ENCODE data around the gene FABP6. TPM values are rescaled to one million over a fixed set of nuclear protein-coding genes. Genes with fewer than 3 reads are reported as not detected.

FABP6 gene
- total and polyA plus RNA-seq, 10 donors = 0.24 TPM; not detected in 9

- Histone ChIP-seq H3K9me3 (no peaks in the 10 kb centered on the region), H3K4me3 (no peak overlapping the region), H3K27ac (peak overlapping the region in 7 of 8 donors; percentile 10 to 43 (median 20)), H3K36me3 (peaks cover 0 to 30% (median 0%) of the 10 kb centered on the region in 6 donors), H3K4me1 (peaks cover 17 to 45% (median 29%) of the 10 kb centered on the region in 6 donors), H3K27me3 (replicated peaks in 1 of 7) (peaks cover 0 to 6% (median 0%) of the 10 kb centered on the region in 7 donors)
- intact Hi-C loops (cut with DNase I; ENCODE audit: low total_unique reads) = no loop called here
- DNase-seq = peak; percentile 80
- WGBS, 5 donors = 24 to 42% (median 27%) methylated on average over 18 to 22 of the region's 22 CpGs
- TF ChIP-seq POLR2A (IDR thresholded peaks at IDR 0.05) (no peak), POLR2AphosphoS5 (IDR thresholded peaks at IDR 0.05) (peak in 1 of 3 donors; percentile 21)
- TF ChIP-seq, protein P1, sequence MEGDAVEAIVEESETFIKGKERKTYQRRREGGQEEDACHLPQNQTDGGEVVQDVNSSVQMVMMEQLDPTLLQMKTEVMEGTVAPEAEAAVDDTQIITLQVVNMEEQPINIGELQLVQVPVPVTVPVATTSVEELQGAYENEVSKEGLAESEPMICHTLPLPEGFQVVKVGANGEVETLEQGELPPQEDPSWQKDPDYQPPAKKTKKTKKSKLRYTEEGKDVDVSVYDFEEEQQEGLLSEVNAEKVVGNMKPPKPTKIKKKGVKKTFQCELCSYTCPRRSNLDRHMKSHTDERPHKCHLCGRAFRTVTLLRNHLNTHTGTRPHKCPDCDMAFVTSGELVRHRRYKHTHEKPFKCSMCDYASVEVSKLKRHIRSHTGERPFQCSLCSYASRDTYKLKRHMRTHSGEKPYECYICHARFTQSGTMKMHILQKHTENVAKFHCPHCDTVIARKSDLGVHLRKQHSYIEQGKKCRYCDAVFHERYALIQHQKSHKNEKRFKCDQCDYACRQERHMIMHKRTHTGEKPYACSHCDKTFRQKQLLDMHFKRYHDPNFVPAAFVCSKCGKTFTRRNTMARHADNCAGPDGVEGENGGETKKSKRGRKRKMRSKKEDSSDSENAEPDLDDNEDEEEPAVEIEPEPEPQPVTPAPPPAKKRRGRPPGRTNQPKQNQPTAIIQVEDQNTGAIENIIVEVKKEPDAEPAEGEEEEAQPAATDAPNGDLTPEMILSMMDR (IDR thresholded peaks at IDR 0.05 in 8 of 11, conservative IDR thresholded peaks at IDR 0.05 in 3 of 11) = no peak
Measured at GRCh38 chr5:160260881-160261815, 31.8 kb downstream of the FABP6 start.

- peaks cover 0 to 24% (median 0%) of the 10 kb centered on the region in 6 donors for H3K36me3 ChIP-seq
- no peak overlapping the region for H3K4me3 ChIP-seq
- H3K27me3 ChIP-seq (replicated peaks in 1 of 7) = peaks cover 0 to 6% (median 0%) of the 10 kb centered on the region in 7 donors
- H3K27ac ChIP-seq = peak overlapping the region in 1 of 8 donors; percentile 14
- peaks cover 17 to 58% (median 41%) of the 10 kb centered on the region in 6 donors for H3K4me1 ChIP-seq
- intact Hi-C loops (cut with DNase I; ENCODE audit: low total_unique reads) = no loop called here
- peak; percentile 79 for DNase-seq
- TF ChIP-seq, protein P1 (IDR thresholded peaks at IDR 0.05 in 8 of 11, conservative IDR thresholded peaks at IDR 0.05 in 3 of 11) = no peak
- TF ChIP-seq POLR2A (IDR thresholded peaks at IDR 0.05) = no peak
- peak in 2 of 3 donors; percentile 37 to 70 for TF ChIP-seq POLR2AphosphoS5 (IDR thresholded peaks at IDR 0.05)
- H3K9me3 ChIP-seq = no peaks in the 10 kb centered on the region
- WGBS, 5 donors = 36 to 42% (median 41%) methylated on average over 16 of the region's 16 CpGs
Measured at GRCh38 chr5:160262151-160263074, 33.1 kb downstream of the FABP6 start.

DNA sequence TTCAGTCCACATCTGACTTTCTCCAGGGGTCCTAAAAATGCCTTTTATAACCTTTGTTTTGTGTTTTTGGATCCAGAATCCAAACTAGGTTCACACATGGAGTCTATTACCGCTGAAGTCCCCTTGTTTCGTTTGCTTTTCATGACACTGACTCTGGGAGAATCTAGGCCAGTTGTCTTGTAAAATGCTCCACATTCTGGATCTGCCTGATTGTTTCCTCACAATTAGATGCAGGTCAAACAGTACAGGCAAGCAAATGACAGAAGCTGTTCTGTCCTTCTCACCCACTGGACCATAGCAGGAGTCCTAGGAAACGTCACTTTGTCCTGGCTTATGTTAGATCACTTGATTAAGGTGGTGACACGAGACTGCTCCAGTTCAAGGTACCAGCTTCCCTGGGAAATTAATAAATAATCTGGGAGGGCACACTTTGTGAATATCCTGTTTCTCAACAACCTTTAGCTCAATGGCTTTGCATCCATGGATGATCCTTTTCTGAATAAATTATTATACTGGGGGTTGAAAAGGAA is 34.1 kb downstream of the FABP6 start:
- Histone ChIP-seq H3K9me3 (no peaks in the 10 kb centered on the region), H3K27me3 (replicated peaks in 1 of 7) (peaks cover 0 to 6% (median 0%) of the 10 kb centered on the region in 7 donors), H3K27ac (no peak overlapping the region), H3K4me3 (no peak overlapping the region), H3K4me1 (peaks cover 21 to 68% (median 50%) of the 10 kb centered on the region in 6 donors), H3K36me3 (peaks cover 0 to 15% (median 0%) of the 10 kb centered on the region in 6 donors)
- DNase-seq = no peak
- TF ChIP-seq, protein P1 (IDR thresholded peaks at IDR 0.05 in 8 of 11, conservative IDR thresholded peaks at IDR 0.05 in 3 of 11) = no peak
- no peak for TF ChIP-seq POLR2AphosphoS5 (IDR thresholded peaks at IDR 0.05)
- TF ChIP-seq POLR2A (IDR thresholded peaks at IDR 0.05) = no peak
- intact Hi-C loops (cut with DNase I; ENCODE audit: low total_unique reads) = no loop called here
- 72 to 82% (median 79%) methylated on average over 4 of the region's 4 CpGs for WGBS, 5 donors
